Breast epithelium (tissue), 4 donors: ENCODE results near the gene ARV1. TPM values are rescaled to one million over a fixed set of nuclear protein-coding genes. Genes with fewer than 3 reads are reported as not detected.

Experiments
- DNase-seq, 2 donors: peaks; one replicate each; pipeline ENCODE4 v3.0.0-alpha.2; 2019; ENCODE audit warnings: low spot score in 2 of 2
- H3K27ac ChIP-seq, 2 donors: fragments of 200-600 bp; sonication (generic) in 1 of 2; one replicate each; pipeline ENCODE4 v1.5.1; 2016 to 2019; ENCODE audit warnings: mild to moderate bottlenecking in 1 of 2
- H3K27me3 ChIP-seq, 2 donors: fragments of 200-600 bp; sonication (generic) in 1 of 2; one replicate each; pipeline versions ENCODE4 v1.5.1 to v1.6.0; 2017 to 2019; ENCODE audit warnings: control low read depth in 1 of 2, mild to moderate bottlenecking in 1 of 2
- H3K36me3 ChIP-seq: fragments of 200-600 bp; one replicate; pipeline ENCODE4 v1.5.1; 2019
- H3K4me1 ChIP-seq, 2 donors: fragments of 200-600 bp; sonication (generic); one replicate each; pipeline ENCODE4 v1.5.1; 2016 to 2019; ENCODE audit warnings: control low read depth in 1 of 2
- H3K4me3 ChIP-seq, 3 donors: fragments of 200-600 bp; sonication (generic); 1 replicate in 2 of 3; 2 replicates in 1 of 3; pipeline ENCODE4 v1.5.1; 2016 to 2019; ENCODE audit warnings: mild to moderate bottlenecking in 3 of 3, moderate library complexity in 2 of 3
- H3K9me3 ChIP-seq, 2 donors: fragments of 200-600 bp; sonication (generic) in 1 of 2; one replicate each; pipeline ENCODE4 v1.5.1; 2016 to 2019; ENCODE audit warnings: control low read depth in 1 of 2
- POLR2A ChIP-seq: fragments of 450-650 bp; IDR thresholded peaks from one replicate; pipeline ENCODE4 v1.6.1; 2016; ENCODE audit warnings: antibody characterized with exemption, mild to moderate bottlenecking, moderate library complexity
- POLR2AphosphoS5 ChIP-seq, 3 donors: sonication (generic); formaldehyde crosslinking; IDR thresholded peaks; one replicate each; pipeline ENCODE4 v1.6.1; 2017; ENCODE audit warnings: antibody characterized with exemption in 3 of 3
- intact Hi-C: fragments of 100-400 bp; cut with DNase I; formaldehyde crosslinking; loops from one replicate; pipeline ENCODE4 v1.15.1; 2023; ENCODE audit warnings: low total_unique reads
- total RNA-seq, 3 donors: library from RNA; depleted of rRNA; stranded (reverse); fragments of >200 nt; gene quantifications; one replicate each; pipeline ENCODE4 v1.1.0, GENCODE V29; 2016
- TF ChIP-seq, protein P1 (sequence below), 3 donors: fragments of 450-650 bp; IDR thresholded peaks; one replicate each; pipeline ENCODE4 v1.5.1; 2016 to 2017; ENCODE audit warnings: antibody characterized with exemption in 3 of 3, mild to moderate bottlenecking in 3 of 3, moderate library complexity in 3 of 3

Gene ARV1
- total RNA-seq, 3 donors from 2014 or later, result 20.8 to 23.0 (median 21.0) TPM

DNA sequence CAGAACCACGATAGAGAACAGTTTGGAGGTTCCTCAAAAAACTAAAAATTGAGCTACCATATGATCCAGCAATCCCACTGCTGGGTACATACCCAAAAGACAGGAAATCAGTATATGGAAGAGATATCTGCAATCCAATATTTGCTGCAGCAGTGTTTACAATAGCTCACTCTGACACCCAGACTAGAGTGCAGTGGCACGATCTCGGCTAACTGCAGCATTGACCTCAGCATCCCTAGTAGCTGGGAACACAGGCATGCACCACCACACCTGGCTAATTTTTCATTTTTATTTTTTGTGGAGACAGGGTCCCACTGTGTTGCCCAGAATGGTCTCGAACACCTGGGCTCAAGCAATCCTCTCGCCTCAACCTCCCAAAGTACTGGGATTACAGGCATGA is 13.4 kb upstream of the ARV1 start:
- Histone ChIP-seq H3K9me3 (no peaks in the 10 kb centered on the region), H3K4me3 (no peak overlapping the region), H3K27me3 (no peaks in the 10 kb centered on the region), H3K27ac (no peak overlapping the region), H3K36me3 (no peaks in the 10 kb centered on the region), H3K4me1 (no peaks in the 10 kb centered on the region)
- TF ChIP-seq, protein P1, sequence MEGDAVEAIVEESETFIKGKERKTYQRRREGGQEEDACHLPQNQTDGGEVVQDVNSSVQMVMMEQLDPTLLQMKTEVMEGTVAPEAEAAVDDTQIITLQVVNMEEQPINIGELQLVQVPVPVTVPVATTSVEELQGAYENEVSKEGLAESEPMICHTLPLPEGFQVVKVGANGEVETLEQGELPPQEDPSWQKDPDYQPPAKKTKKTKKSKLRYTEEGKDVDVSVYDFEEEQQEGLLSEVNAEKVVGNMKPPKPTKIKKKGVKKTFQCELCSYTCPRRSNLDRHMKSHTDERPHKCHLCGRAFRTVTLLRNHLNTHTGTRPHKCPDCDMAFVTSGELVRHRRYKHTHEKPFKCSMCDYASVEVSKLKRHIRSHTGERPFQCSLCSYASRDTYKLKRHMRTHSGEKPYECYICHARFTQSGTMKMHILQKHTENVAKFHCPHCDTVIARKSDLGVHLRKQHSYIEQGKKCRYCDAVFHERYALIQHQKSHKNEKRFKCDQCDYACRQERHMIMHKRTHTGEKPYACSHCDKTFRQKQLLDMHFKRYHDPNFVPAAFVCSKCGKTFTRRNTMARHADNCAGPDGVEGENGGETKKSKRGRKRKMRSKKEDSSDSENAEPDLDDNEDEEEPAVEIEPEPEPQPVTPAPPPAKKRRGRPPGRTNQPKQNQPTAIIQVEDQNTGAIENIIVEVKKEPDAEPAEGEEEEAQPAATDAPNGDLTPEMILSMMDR (IDR thresholded peaks at IDR 0.05), result no peak
- TF ChIP-seq POLR2AphosphoS5 (IDR thresholded peaks at IDR 0.05) (no peak), POLR2A (no peak)
- DNase-seq, result no peak
- intact Hi-C loops, result no loop called here

DNA sequence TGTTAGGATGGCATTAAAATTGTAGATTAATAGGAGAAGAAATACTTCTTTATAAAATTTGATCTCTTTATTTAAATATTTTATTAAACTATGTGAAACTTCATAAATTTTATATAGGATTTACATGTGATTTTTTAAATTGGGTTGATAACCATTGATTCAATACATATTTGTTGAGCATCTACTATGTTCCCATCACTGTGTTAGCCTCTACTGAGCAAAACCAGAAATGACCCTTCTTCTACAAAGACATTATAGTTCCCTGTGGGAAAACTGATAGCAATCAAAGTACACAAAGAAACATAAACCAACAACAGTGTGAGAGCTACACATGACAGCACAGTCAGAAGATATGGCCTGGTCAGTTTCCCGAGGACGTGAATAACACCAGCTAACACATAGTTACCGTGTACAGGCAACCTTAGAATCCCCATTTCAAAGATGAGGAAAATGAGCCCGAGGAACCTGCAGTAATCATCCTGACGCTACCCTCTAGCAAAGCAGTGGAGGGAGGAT is 12.5 kb upstream of the ARV1 start:
- intact Hi-C loops, result no loop called here
- TF ChIP-seq, protein P1 (IDR thresholded peaks at IDR 0.05), result no peak
- TF ChIP-seq POLR2AphosphoS5 (IDR thresholded peaks at IDR 0.05) (no peak), POLR2A (no peak)
- H3K9me3 ChIP-seq, result no peaks in the 10 kb centered on the region

DNA sequence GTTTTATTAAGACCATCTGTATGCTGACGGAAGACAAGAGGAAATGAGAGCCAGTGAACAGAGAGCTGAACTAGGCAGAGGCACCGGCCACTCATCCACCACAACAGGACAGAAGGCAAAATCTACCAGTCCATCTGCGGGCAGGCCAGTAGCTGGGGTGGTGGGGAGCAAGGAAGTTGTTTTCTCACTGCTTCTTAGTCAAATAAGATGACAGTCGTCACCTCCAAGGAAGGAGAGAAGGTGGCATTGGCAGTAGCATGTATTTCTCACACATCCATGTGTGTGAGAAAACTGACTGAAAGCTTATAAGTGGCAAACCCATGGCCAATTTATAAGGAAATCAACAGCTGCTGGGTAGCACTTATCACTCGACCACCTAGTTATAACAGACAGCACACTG is 8.5 kb upstream of the ARV1 start:
- Histone ChIP-seq H3K27ac (no peak overlapping the region), H3K4me1 (no peaks in the 10 kb centered on the region), H3K4me3 (no peak overlapping the region), H3K36me3 (no peaks in the 10 kb centered on the region), H3K27me3 (no peaks in the 10 kb centered on the region), H3K9me3 (no peaks in the 10 kb centered on the region)
- TF ChIP-seq POLR2A (no peak), POLR2AphosphoS5 (IDR thresholded peaks at IDR 0.05) (no peak)
- TF ChIP-seq, protein P1 (IDR thresholded peaks at IDR 0.05), result no peak
- no peak for DNase-seq
- intact Hi-C loops, result no loop called here

More for the DNA sequence above, 12.5 kb upstream of the ARV1 start:
- Histone ChIP-seq H3K36me3 (no peaks in the 10 kb centered on the region), H3K4me3 (no peak overlapping the region), H3K27me3 (no peaks in the 10 kb centered on the region), H3K4me1 (no peaks in the 10 kb centered on the region), H3K27ac (no peak overlapping the region)
- no peak for DNase-seq

DNA sequence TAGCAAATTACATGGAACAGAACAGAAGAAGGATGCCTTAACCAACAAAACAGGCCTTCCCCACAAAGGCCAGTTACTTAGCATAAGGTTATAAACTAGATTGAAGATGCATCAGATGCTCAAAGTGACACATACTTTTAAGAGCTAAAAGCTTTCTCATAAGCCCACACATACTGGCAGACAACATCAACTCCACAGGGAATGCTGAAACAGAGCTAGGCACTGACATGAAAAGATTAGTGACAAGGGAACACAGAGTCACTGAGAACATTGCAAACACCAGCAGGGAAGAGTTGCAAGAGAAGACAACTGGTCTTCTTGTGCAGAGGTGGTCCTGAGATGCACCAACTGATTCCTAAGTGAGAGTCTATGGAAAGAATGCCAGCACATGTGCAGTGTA is 7.1 kb upstream of the ARV1 start:
- no peaks in the 10 kb centered on the region for H3K9me3 ChIP-seq
- no peaks in the 10 kb centered on the region for H3K36me3 ChIP-seq
- no peak overlapping the region for H3K4me3 ChIP-seq
- no peak for DNase-seq
- TF ChIP-seq POLR2A, result no peak
- TF ChIP-seq, protein P1 (IDR thresholded peaks at IDR 0.05), result no peak
- no peak for TF ChIP-seq POLR2AphosphoS5 (IDR thresholded peaks at IDR 0.05)
- no peak overlapping the region for H3K27ac ChIP-seq
- no peaks in the 10 kb centered on the region for H3K27me3 ChIP-seq
- intact Hi-C loops, result no loop called here
- H3K4me1 ChIP-seq, result no peaks in the 10 kb centered on the region

DNA sequence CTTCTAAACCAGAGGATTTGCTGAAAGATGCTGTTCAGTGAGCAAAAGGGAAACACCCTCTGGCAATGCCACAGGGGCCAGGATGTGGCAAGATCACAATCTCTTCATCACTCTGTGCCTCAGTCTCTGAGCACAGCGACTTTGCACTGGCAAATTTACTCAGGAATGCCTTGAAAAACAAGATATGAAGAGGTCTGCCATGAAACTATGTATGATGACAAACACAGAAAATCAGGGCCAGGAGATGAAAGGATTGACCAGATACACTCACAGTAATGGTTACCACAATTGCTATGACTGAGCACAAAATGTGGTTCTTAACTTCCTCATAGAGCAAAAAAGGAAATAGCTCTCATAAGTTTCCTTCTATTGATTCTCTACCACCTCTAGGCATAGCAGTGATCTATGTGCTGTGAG is 6.0 kb upstream of the ARV1 start:
- Histone ChIP-seq H3K27me3 (no peaks in the 10 kb centered on the region), H3K27ac (no peak overlapping the region), H3K4me3 (no peak overlapping the region), H3K9me3 (no peaks in the 10 kb centered on the region), H3K4me1 (no peaks in the 10 kb centered on the region), H3K36me3 (no peaks in the 10 kb centered on the region)
- intact Hi-C loops, result no loop called here
- TF ChIP-seq, protein P1 (IDR thresholded peaks at IDR 0.05), result no peak
- TF ChIP-seq POLR2AphosphoS5 (IDR thresholded peaks at IDR 0.05), result no peak
- TF ChIP-seq POLR2A, result no peak
- no peak for DNase-seq
